ENCODE measurements around the gene TMEM59L. TPM values are rescaled to one million over a fixed set of nuclear protein-coding genes. Genes with fewer than 3 reads are reported as not detected.

The TMEM59L gene
- polyA plus RNA-seq, 1 of the 3 experiments (the other 2 are of a cell fraction) = 9.6 TPM

GRCh38 chr19:18636183-18636968 lies 23.7 kb downstream of the TMEM59L start:
- Histone ChIP-seq H3K9me2 (no peaks in the 10 kb centered on the region), H3K27me3 (ENCODE audit: insufficient read depth) (no peaks in the 10 kb centered on the region), H3K4me3 (ENCODE audit: low read depth in 2 of 2, low read length in 1 of 2) (peak overlapping the region; percentile 75 to 87), H4K20me1 (ENCODE audit: insufficient read depth) (no peaks in the 10 kb centered on the region), H3K4me2 (peak overlapping the region; percentile 99; the same call in 1 of the 2 replicates), H3K9me3 (no peaks in the 10 kb centered on the region), H2AFZ (ENCODE audit: low read depth) (peak overlapping the region; percentile 87; the same call in 1 of the 2 replicates), H3K9ac (no peak overlapping the region), H3K4me1 (ENCODE audit: control insufficient read depth in 1 of 2, insufficient read depth in 2 of 2, low read depth in 1 of 2, low read length in 1 of 2) (peaks cover 0 to 21% of the 10 kb centered on the region in 2 experiments; a peak in 2 of 4 replicates), H3F3A (replicated peaks; ENCODE audit: insufficient read depth) (peaks cover 4% of the 10 kb centered on the region), H3K27ac (ENCODE audit: low read depth in 2 of 2, low read length in 1 of 2) (peak overlapping the region in 1 of 2 experiments; percentile 50; a peak in 1 of 4 replicates), H3K79me2 (ENCODE audit: insufficient read depth) (peaks cover 38% of the 10 kb centered on the region), H3K36me3 (replicated peaks in 1 of 2; ENCODE audit: control insufficient read depth in 1 of 2, insufficient read depth in 2 of 2, low read length in 1 of 2) (no peaks in the 10 kb centered on the region)
- 1% methylated on average over 42 of the region's 44 CpGs for WGBS (ENCODE audit: low lambda C conversion rate)
- CTCF ChIA-PET = no interaction called here
- TF ChIP-seq POLR2AphosphoS5 (IDR thresholded peaks at IDR 0.05; ENCODE audit: low read depth, low read length) (no peak), FOXJ3 (CRISPR knock-in tag; IDR thresholded peaks at IDR 0.05) (no peak), RAD21 (IDR thresholded peaks at IDR 0.05; ENCODE audit: low read length) (no peak), RCOR1 (IDR thresholded peaks at IDR 0.05; ENCODE audit: low read length) (no peak), TEAD4 (IDR thresholded peaks at IDR 0.05; ENCODE audit: borderline replicate concordance, insufficient read depth) (no peak), PBX3 (IDR thresholded peaks at IDR 0.05) (no peak), USF2 (IDR thresholded peaks at IDR 0.05; ENCODE audit: borderline replicate concordance, low read depth, low read length) (no peak), CHD2 (IDR thresholded peaks at IDR 0.05; ENCODE audit: low read length, partially characterized antibody) (no peak), ZBTB33 (IDR thresholded peaks at IDR 0.05; ENCODE audit: borderline replicate concordance, low read depth) (no peak), MAX (IDR thresholded peaks at IDR 0.05; ENCODE audit: low read depth) (no peak), CTCF (IDR thresholded peaks at IDR 0.05) (no peak), RXRA (IDR thresholded peaks at IDR 0.05; ENCODE audit: borderline replicate concordance, low read depth) (no peak), IRF3 (IDR thresholded peaks at IDR 0.05; ENCODE audit: low read depth, low read length) (no peak), RFX5 (IDR thresholded peaks at IDR 0.05; ENCODE audit: low read length) (no peak), YY1 (IDR thresholded peaks at IDR 0.05; ENCODE audit: low read depth) (no peak), TAF1 (IDR thresholded peaks at IDR 0.05; ENCODE audit: borderline replicate concordance, low read depth, low read length) (no peak), MEF2A (IDR thresholded peaks at IDR 0.05; ENCODE audit: borderline replicate concordance, low read depth) (no peak), USF1 (IDR thresholded peaks at IDR 0.05; ENCODE audit: borderline replicate concordance, low read depth) (no peak), JUND (IDR thresholded peaks at IDR 0.05) (no peak), EZH2phosphoT487 (IDR thresholded peaks at IDR 0.05; ENCODE audit: borderline replicate concordance, low read depth) (no peak)
- POLR2A ChIA-PET = no interaction called here
- DNase-seq = peak; percentile 99

All from SK-N-SH (cell line).